Panc1 (cell line): ENCODE results near the gene TRAK1.

Experiments used
- CTCF ChIP-seq: fragments of 450-650 bp; IDR thresholded peaks from 2 replicates; pipeline ENCODE4 v1.5.1; 2017; ENCODE audit warnings: mild to moderate bottlenecking
- REST ChIP-seq, 2 experiments: IDR thresholded peaks; 2 replicates each; pipeline ENCODE4 v1.6.1; 2011 to 2012; ENCODE audit warnings: low read depth in 2 of 2, control low read depth in 1 of 2, low read length in 1 of 2, mild to moderate bottlenecking in 1 of 2, moderate library complexity in 1 of 2; ENCODE audit not compliant: insufficient read depth in 1 of 2

GRCh38 chr3:42151596-42152168 lies 60.5 kb downstream of the TRAK1 start:
- no peak for TF ChIP-seq CTCF
- TF ChIP-seq REST (IDR thresholded peaks at IDR 0.05; ENCODE audit: insufficient read depth in 1 of 2, low read depth in 2 of 2, low read length in 1 of 2), result no peak
